Measurements from ENCODE around the gene PLXNA4.

Gene PLXNA4

GRCh38 chr7:132130497-132130896 is 445.8 kb downstream of the PLXNA4 start:
- no peak for DNase-seq

- DNase-seq = no peak
These were observed 450.2 kb downstream of the PLXNA4 start for GRCh38 chr7:132125872-132126595.

GRCh38 chr7:132125096-132125495 is 451.2 kb downstream of the PLXNA4 start:
- DNase-seq = no peak

GRCh38 chr7:132124575-132124974 is 451.7 kb downstream of the PLXNA4 start:
- DNase-seq = no peak

GRCh38 chr7:132123773-132124172 is 452.5 kb downstream of the PLXNA4 start:
- DNase-seq = no peak

- no peak for DNase-seq
These were observed 453.4 kb downstream of the PLXNA4 start for GRCh38 chr7:132122901-132123300.

- no peak for DNase-seq
These were observed 454.3 kb downstream of the PLXNA4 start for GRCh38 chr7:132121987-132122386.

- DNase-seq = no peak
These were observed 457.6 kb downstream of the PLXNA4 start for GRCh38 chr7:132118641-132119040.

GRCh38 chr7:132117636-132118035 is 458.6 kb downstream of the PLXNA4 start:
- no peak for DNase-seq

- DNase-seq = no peak
These were observed 459.1 kb downstream of the PLXNA4 start for GRCh38 chr7:132117181-132117580.

GRCh38 chr7:132116369-132116768 is 459.9 kb downstream of the PLXNA4 start:
- no peak for DNase-seq

- DNase-seq = no peak
These were observed 460.5 kb downstream of the PLXNA4 start for GRCh38 chr7:132115758-132116157.

- DNase-seq = no peak
These were observed 461.2 kb downstream of the PLXNA4 start for GRCh38 chr7:132115028-132115427.

- no peak for DNase-seq
These were observed 461.9 kb downstream of the PLXNA4 start for GRCh38 chr7:132114411-132114810.

GRCh38 chr7:132113536-132114371 is 462.5 kb downstream of the PLXNA4 start:
- DNase-seq = no peak

- DNase-seq = no peak
These were observed 463.6 kb downstream of the PLXNA4 start for GRCh38 chr7:132112657-132113056.

- DNase-seq = no peak
These were observed 464.2 kb downstream of the PLXNA4 start for GRCh38 chr7:132112106-132112505.

GRCh38 chr7:132110692-132111091 is 465.6 kb downstream of the PLXNA4 start:
- DNase-seq = no peak

- DNase-seq = no peak
These were observed 466.5 kb downstream of the PLXNA4 start for GRCh38 chr7:132109769-132110168.

GRCh38 chr7:132108563-132108962 is 467.7 kb downstream of the PLXNA4 start:
- DNase-seq = no peak

GRCh38 chr7:132106491-132106890 is 469.8 kb downstream of the PLXNA4 start:
- no peak for DNase-seq

- no peak for DNase-seq
These were observed 471.2 kb downstream of the PLXNA4 start for GRCh38 chr7:132105096-132105495.

- DNase-seq = no peak
These were observed 472.6 kb downstream of the PLXNA4 start for GRCh38 chr7:132103718-132104117.

- no peak for DNase-seq
These were observed 473.3 kb downstream of the PLXNA4 start for GRCh38 chr7:132102942-132103341.
